Keratinocyte (primary cell): ENCODE measurements around the gene GATA3.

Experiments used
- CTCF ChIP-seq, 3 experiments: IDR thresholded peaks in 1 of 3; conservative IDR thresholded peaks in 1 of 3; optimal IDR thresholded peaks in 1 of 3; 2 replicates in 2 of 3; 3 replicates in 1 of 3; pipeline versions ENCODE3 to v1.5.1; 2011; ENCODE audit warnings: low read length in 3 of 3, mild to moderate bottlenecking in 3 of 3, moderate library complexity in 2 of 3, control low read depth in 1 of 3, inconsistent platforms in 1 of 3; ENCODE audit not compliant: insufficient read depth in 2 of 3; ENCODE audit errors: extremely low read depth in 1 of 3
- EZH2 ChIP-seq: IDR thresholded peaks from one replicate; pipeline ENCODE4 v1.6.1; 2012; ENCODE audit warnings: inconsistent platforms, mild to moderate bottlenecking, low read length, moderate library complexity

DNA sequence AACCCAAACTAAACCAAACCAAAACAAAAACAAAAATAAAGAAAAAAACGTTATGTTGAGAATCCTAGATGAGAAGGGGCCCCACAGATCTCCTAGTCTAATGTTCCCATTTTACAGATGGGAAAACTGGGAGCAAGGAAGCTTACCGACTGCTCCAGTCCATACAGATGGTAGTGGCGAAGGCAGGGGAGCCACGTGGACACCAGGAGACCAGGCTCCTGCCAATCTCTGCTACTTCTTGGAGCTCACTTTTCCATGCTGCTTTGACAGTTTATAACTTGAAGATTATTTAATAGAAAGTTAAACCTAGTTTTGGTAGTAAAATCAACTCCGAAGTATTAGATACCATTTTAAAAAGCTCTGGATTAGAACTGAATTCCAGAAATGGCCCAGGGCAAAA lies 62.0 kb downstream of the GATA3 start:
- TF ChIP-seq CTCF (optimal IDR thresholded peaks at IDR 0.05 in 1 of 3, IDR thresholded peaks at IDR 0.05 in 1 of 3, conservative IDR thresholded peaks at IDR 0.05 in 1 of 3; ENCODE audit: extremely low read depth in 1 of 3, insufficient read depth in 2 of 3, low read length in 3 of 3) = no peak
- no peak for TF ChIP-seq EZH2
